ENCODE results near the gene KAT6B. TPM values are rescaled to one million over a fixed set of nuclear protein-coding genes. Genes with fewer than 3 reads are reported as not detected.

Gene KAT6B
- total and polyA plus RNA-seq, 10 of the 15 experiments (the other 5 are each of a cell fraction or from before 2014, with no cell fraction given), result 2.7 to 22.6 (median 15.7) TPM

GRCh38 chr10:74871595-74872382, 45.4 kb downstream of the KAT6B start (continued):
- TF ChIP-seq RELB (IDR thresholded peaks at IDR 0.05; ENCODE audit: low read depth) (peak; percentile 53), BMI1 (IDR thresholded peaks at IDR 0.05; ENCODE audit: borderline replicate concordance) (no peak), MXI1 (IDR thresholded peaks at IDR 0.05; ENCODE audit: low read depth, low read length) (peak; percentile 46; the same call in 1 of the 2 replicates), CREM (IDR thresholded peaks at IDR 0.05; ENCODE audit: low read depth) (0 out of 2 replicates have a peak, but pooled peaks have one; percentile 39), FOXM1 (IDR thresholded peaks at IDR 0.05; ENCODE audit: low read depth, low read length) (peak; percentile 65; the same call in 1 of the 2 replicates), ATF2 (IDR thresholded peaks at IDR 0.05; ENCODE audit: low read length) (no peak), PBX3 (IDR thresholded peaks at IDR 0.05; ENCODE audit: insufficient replicate concordance, low read depth, low read length) (no peak), BCL11A (IDR thresholded peaks at IDR 0.05; ENCODE audit: low read depth, low read length) (peak; percentile 48; the same call in 1 of the 2 replicates), IKZF2 (IDR thresholded peaks at IDR 0.05) (peak; percentile 38 to 68; a peak in 3 of 4 replicates), TARDBP (IDR thresholded peaks at IDR 0.05; ENCODE audit: borderline replicate concordance) (no peak), ZSCAN29 (IDR thresholded peaks at IDR 0.05) (0 out of 2 replicates have a peak, but pooled peaks have one; percentile 7), BHLHE40 (IDR thresholded peaks at IDR 0.05; ENCODE audit: borderline replicate concordance in 1 of 2, low read depth in 2 of 2, low read length in 1 of 2) (peak in 1 of 2 experiments; percentile 16; a peak in 1 of 4 replicates)
